Osteoblast (primary cell): ENCODE data around the gene CDK4. TPM values are rescaled to one million over a fixed set of nuclear protein-coding genes. Genes with fewer than 3 reads are reported as not detected.

Experiments
- DNase-seq: peaks from one replicate; pipeline ENCODE4 v3.0.0; 2011; ENCODE audit warnings: low spot score, mixed read lengths; ENCODE audit not compliant: insufficient read length; ENCODE audit errors: missing footprints
- H2AFZ ChIP-seq: 2 replicates; pipeline ENCODE4 v1.6.0; 2011; ENCODE audit warnings: mild to moderate bottlenecking, low read length
- H3K27ac ChIP-seq: 2 replicates; pipeline ENCODE4 v1.5.1; 2011; ENCODE audit warnings: mild to moderate bottlenecking, low read depth, low read length, moderate library complexity
- H3K27me3 ChIP-seq: 2 replicates; pipeline ENCODE4 v1.6.0; 2012; ENCODE audit warnings: mild to moderate bottlenecking, control low read depth, inconsistent platforms, low read length, moderate library complexity; ENCODE audit not compliant: insufficient read depth
- H3K36me3 ChIP-seq: 2 replicates; pipeline ENCODE4 v1.5.1; 2011; ENCODE audit warnings: mild to moderate bottlenecking, low read length, control low read depth, moderate library complexity; ENCODE audit not compliant: insufficient read depth
- H3K4me1 ChIP-seq: 2 replicates; pipeline ENCODE4 v1.5.1; 2011; ENCODE audit warnings: mild to moderate bottlenecking, low read length, control low read depth, moderate library complexity; ENCODE audit not compliant: insufficient read depth
- H3K4me2 ChIP-seq: 2 replicates; pipeline ENCODE4 v1.6.0; 2011; ENCODE audit warnings: mild to moderate bottlenecking, low read length; ENCODE audit not compliant: insufficient read depth
- H3K4me3 ChIP-seq: fragments of 200-600 bp; sonication (generic); 3 replicates; pipeline ENCODE4 v1.5.1; 2012; ENCODE audit warnings: mild to moderate bottlenecking, low read length, inconsistent platforms; ENCODE audit not compliant: insufficient read depth
- H3K79me2 ChIP-seq: 2 replicates; pipeline ENCODE4 v1.6.0; 2012; ENCODE audit warnings: mild to moderate bottlenecking, low read length, control low read depth, inconsistent platforms; ENCODE audit not compliant: insufficient read depth
- H3K9me3 ChIP-seq: 2 replicates; pipeline ENCODE4 v1.5.1; 2011; ENCODE audit warnings: low read depth, low read length, control low read depth
- H4K20me1 ChIP-seq: 2 replicates; pipeline ENCODE4 v1.6.0; 2012; ENCODE audit warnings: mild to moderate bottlenecking, low read length, control low read depth; ENCODE audit not compliant: insufficient read depth
- CTCF ChIP-seq: IDR thresholded peaks from 2 replicates; pipeline ENCODE4 v1.5.1; 2011; ENCODE audit warnings: mild to moderate bottlenecking, low read depth, low read length, moderate library complexity; ENCODE audit errors: extremely low read depth
- total RNA-seq: library from RNA; depleted of rRNA; stranded (reverse); fragments of >200 nt; gene quantifications from 2 replicates; pipeline ENCODE4 v1.2.3, GENCODE V29; 2012

The CDK4 gene
- total RNA-seq, 1 donor = 293 TPM

- Histone ChIP-seq H2AFZ (no peak within 1 kb of the TSS), H3K27me3 (peaks cover 49% of the 10 kb centered on the region), H3K4me1 (peaks cover 16% of the 10 kb centered on the region), H3K9me3 (no peaks in the 10 kb centered on the region), H3K4me3 (peak within 1 kb of the TSS; percentile 49), H4K20me1 (no peaks in the 10 kb centered on the region), H3K36me3 (peaks cover 13% of the 10 kb centered on the region), H3K27ac (no peak within 1 kb of the TSS), H3K4me2 (peak within 1 kb of the TSS; percentile 58), H3K79me2 (peaks cover 26% of the 10 kb centered on the region)
- TF ChIP-seq CTCF = no peak
- peak; percentile 83 for DNase-seq
Measured at GRCh38 chr12:57754411-57755193, 2.5 kb upstream of the CDK4 start, which contains the start of gene MARCHF9. Gene MARCHF9 (plus strand): TSS chr12:57755103. CDS start chr12:57755529, 426 bp downstream.

- H3K9me3 ChIP-seq = no peaks in the 10 kb centered on the region
- DNase-seq = peak; percentile 82
- no peaks in the 10 kb centered on the region for H4K20me1 ChIP-seq
- TF ChIP-seq CTCF = no peak
- H3K27ac ChIP-seq = no peak overlapping the region
- peaks cover 16% of the 10 kb centered on the region for H3K4me1 ChIP-seq
- peaks cover 49% of the 10 kb centered on the region for H3K27me3 ChIP-seq
- peaks cover 20% of the 10 kb centered on the region for H3K36me3 ChIP-seq
- H3K79me2 ChIP-seq = peaks cover 34% of the 10 kb centered on the region
- H3K4me2 ChIP-seq = no peak overlapping the region
- H2AFZ ChIP-seq = no peak overlapping the region
- H3K4me3 ChIP-seq = no peak overlapping the region
Measured at GRCh38 chr12:57753756-57754337, 1.7 kb upstream of the CDK4 start.

GRCh38 chr12:57752668-57753000 is 524 bp upstream of the CDK4 start:
- Histone ChIP-seq H3K4me2 (peak overlapping the region; percentile 85), H3K4me3 (peak overlapping the region; percentile 85), H3K79me2 (peaks cover 34% of the 10 kb centered on the region), H4K20me1 (no peaks in the 10 kb centered on the region), H3K27ac (no peak overlapping the region), H2AFZ (peak overlapping the region; percentile 84), H3K4me1 (peaks cover 16% of the 10 kb centered on the region), H3K36me3 (peaks cover 29% of the 10 kb centered on the region), H3K27me3 (peaks cover 39% of the 10 kb centered on the region), H3K9me3 (no peaks in the 10 kb centered on the region)
- no peak for TF ChIP-seq CTCF
- DNase-seq = no peak

GRCh38 chr12:57751432-57751787 is 700 bp downstream of the CDK4 start:
- Histone ChIP-seq H3K79me2 (peaks cover 34% of the 10 kb centered on the region), H3K4me2 (peak overlapping the region; percentile 85), H2AFZ (peak overlapping the region; percentile 83), H3K9me3 (no peaks in the 10 kb centered on the region), H4K20me1 (no peaks in the 10 kb centered on the region), H3K27ac (peak overlapping the region; percentile 96), H3K4me3 (peak overlapping the region; percentile 85), H3K4me1 (peaks cover 16% of the 10 kb centered on the region), H3K27me3 (peaks cover 31% of the 10 kb centered on the region), H3K36me3 (peaks cover 41% of the 10 kb centered on the region)
- TF ChIP-seq CTCF = no peak
- peak; percentile 71 for DNase-seq
